ENCODE results near the gene TBCD.

DNA sequence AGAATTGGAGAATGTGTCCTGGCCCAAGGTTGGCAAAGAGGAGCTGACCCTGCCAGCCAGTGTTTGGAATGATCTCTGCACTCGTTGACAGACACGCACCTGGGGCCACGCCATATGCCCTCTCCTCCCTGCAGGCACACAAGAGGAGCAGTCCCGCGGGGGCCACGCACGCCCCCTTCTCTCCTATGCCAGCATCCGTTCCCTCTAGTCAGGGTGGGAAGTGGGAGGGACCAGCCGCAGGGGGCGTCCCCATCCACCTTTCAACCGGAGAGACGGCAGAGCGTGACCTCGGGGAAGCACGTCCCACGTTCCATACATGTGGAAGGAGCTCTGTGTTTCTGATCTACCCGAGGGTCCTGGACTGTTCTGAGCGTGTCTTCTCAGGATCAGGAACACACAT is 174.9 kb downstream of the TBCD start:
- TF ChIP-seq, protein P1, sequence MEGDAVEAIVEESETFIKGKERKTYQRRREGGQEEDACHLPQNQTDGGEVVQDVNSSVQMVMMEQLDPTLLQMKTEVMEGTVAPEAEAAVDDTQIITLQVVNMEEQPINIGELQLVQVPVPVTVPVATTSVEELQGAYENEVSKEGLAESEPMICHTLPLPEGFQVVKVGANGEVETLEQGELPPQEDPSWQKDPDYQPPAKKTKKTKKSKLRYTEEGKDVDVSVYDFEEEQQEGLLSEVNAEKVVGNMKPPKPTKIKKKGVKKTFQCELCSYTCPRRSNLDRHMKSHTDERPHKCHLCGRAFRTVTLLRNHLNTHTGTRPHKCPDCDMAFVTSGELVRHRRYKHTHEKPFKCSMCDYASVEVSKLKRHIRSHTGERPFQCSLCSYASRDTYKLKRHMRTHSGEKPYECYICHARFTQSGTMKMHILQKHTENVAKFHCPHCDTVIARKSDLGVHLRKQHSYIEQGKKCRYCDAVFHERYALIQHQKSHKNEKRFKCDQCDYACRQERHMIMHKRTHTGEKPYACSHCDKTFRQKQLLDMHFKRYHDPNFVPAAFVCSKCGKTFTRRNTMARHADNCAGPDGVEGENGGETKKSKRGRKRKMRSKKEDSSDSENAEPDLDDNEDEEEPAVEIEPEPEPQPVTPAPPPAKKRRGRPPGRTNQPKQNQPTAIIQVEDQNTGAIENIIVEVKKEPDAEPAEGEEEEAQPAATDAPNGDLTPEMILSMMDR (IDR thresholded peaks at IDR 0.05; ENCODE audit: insufficient read depth, low read length, poor library complexity, severe bottlenecking), result no peak
- no peak for TF ChIP-seq EZH2phosphoT487 (conservative IDR thresholded peaks at IDR 0.05; ENCODE audit: low read length)
